ENCODE measurements around the gene ABCA4.

Gene ABCA4

DNA sequence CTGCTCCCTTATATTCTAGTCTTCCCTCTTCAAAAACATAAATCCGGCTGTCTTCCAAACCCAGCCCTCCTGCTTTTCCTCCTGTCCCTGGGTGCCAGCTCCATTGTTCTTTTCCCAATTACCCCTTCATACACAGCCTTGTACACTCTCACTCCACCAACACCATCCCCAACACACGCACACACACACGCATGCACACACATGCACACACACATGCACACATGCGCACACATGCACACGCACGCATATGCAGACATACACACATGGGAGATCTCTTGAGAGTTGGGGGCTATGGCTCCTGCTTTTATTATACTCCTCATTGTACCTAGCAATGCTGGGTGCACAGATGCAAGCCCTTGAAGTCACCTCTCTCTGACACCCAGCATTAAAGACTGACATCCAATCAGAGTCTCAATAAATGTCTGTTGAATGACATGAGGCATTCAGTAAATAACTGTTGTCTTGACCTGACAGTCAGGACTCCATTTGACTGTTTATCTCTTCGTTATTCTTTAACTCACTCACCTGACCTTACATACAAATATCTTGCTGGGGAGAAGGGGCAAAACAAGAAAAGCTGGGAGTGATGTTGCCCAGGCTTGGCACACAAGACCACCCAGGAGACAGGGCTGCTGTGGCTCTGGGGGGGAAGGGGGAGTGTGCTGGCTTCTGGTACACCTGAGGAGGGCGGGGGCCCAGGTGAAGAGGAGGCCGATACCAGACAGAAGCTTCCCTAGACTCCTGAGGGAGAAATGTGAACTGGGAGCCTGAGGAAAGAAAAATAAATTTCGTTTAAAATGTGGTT is 16.0 kb downstream of the ABCA4 start:
- no peak for DNase-seq (ENCODE audit: low read depth in 2 of 2)

- DNase-seq (ENCODE audit: low read depth in 2 of 2): no peak
These were observed 16.7 kb downstream of the ABCA4 start for GRCh38 chr1:94104127-94104684.

GRCh38 chr1:94103608-94104007 is 17.3 kb downstream of the ABCA4 start:
- no peak for DNase-seq (ENCODE audit: low read depth in 2 of 2)

- DNase-seq (ENCODE audit: low read depth in 2 of 2): no peak
These were observed 19.1 kb downstream of the ABCA4 start for GRCh38 chr1:94101613-94102525.

DNA sequence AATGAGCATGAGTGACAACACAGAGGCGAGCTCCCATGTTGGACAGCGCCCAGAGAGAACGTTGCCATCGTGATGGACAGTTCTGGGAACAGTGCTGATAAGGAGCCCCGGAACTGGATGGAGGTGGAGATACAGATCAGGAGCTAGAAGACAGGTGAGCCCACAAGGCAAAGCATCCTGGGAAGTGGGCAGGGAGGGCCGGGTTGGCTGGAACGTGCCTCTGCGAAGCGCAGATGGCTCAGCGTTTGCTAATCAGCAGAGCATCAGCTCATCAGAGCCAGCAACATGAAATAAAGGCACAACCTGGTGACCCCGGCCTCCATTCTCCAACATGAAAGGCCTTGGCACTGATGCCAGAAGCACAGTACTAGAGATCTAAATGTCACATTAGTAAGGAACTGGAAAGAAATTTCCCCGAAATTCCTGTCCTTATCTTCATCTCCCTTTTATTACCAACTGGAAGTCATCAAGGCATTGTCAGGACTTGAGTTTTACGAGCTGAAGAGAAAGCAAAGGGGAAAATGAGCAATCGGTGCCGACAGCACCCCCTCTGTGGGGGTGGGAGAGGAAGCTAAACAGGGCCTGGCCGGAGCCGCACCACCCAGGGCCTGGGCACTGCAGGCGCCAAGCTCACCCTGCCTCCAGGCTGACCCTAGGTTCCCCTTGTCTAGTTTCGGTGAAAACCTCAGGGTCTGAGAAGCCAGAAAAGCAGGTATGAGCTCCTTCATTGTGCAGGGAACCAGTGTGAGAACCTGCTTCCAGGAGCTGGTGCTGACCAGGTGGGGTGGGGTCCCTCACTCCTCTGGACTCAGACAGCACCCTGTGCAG is 19.9 kb downstream of the ABCA4 start:
- no peak for DNase-seq (ENCODE audit: low read depth in 2 of 2)

GRCh38 chr1:94100129-94100784 is 20.7 kb downstream of the ABCA4 start:
- DNase-seq (ENCODE audit: low read depth in 2 of 2): no peak

- DNase-seq (ENCODE audit: low read depth in 2 of 2): no peak
These were observed 21.6 kb downstream of the ABCA4 start for GRCh38 chr1:94099303-94099702.

- DNase-seq (ENCODE audit: low read depth in 2 of 2): no peak
These were observed 22.3 kb downstream of the ABCA4 start for GRCh38 chr1:94098585-94099111.

DNA sequence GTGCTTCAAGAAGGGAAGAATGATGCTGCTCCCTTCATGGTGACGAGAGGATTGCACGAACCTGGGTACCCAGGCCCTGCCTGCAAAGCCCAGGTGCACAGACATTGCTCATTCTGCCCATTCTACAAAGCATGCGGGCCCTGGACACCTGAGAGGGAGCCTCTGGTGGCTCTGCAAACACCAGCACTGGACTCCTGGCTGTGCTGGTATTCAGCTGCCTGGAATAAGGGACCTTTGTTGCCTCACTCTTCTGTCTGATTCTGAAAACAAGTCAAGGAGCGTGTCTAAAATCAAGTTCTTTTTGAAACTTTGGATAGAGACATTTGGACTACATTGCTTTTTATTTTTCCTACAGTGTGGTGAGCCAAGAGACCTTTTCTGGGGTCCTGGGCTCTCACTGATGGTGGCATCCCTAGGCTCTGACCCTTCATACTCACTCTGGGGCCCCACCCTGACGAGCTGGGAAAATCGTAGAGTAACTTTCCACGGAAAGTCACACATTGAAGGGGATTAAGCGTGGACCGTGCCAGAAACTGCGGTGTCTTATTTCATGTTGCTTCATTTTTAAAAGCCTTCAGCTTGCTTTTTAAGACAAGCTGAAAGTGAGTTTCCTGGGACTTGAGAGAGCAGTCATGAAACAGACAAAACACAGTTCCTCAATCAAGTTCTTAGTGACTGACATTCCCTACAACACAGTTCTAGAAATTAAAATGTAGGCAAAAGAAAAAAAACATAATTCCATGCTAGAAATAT is 24.0 kb downstream of the ABCA4 start:
- no peak for DNase-seq (ENCODE audit: low read depth in 2 of 2)

- DNase-seq (ENCODE audit: low read depth in 2 of 2): no peak
These were observed 25.0 kb downstream of the ABCA4 start for GRCh38 chr1:94095744-94096469.

DNA sequence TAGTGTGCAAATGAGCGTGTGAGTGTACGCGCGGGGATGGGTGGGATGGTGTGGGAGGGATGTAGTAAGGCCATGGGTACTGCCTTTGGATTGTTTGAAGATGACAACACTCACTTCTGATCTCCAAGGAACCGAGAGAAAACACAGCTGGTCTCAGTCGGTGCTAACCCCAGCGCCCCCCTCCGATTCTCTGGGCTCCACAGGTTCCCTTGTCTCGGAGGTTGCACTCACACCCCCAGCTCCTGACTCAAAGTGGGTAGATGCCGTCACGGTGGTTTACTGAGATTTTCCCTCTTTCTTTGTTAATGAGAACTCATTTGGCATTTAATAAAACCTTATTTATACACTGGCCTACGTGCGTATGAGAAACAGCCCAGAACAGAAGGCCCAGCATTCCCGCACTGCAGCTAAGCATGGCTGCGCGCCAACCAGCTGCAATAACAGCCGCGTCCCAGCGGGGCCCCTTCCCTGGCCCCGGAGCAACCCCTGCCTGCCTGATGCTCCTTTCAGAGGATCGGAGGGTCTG is 25.8 kb downstream of the ABCA4 start:
- DNase-seq (ENCODE audit: low read depth in 2 of 2): no peak

- DNase-seq (ENCODE audit: low read depth in 2 of 2): no peak
These were observed 26.4 kb downstream of the ABCA4 start for GRCh38 chr1:94094469-94095111.

DNA sequence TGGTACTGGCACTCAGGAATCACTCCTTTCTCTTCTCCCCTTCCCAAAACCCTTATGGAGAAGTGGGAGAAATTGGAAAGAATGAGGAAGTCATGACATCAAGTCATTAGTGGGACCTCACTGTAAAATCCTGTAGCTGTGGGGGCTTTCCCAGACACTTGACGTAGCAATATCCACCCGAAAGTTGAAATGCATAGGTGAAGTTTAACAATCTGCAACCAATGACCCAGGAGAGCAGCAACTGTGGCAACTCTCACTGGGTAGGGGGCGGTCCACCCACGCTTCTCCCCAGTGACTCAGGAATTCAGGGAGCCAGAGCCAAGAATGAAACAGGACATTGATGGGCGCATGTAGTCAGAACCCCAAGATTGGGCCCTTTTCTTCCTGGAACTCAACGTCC is 27.0 kb downstream of the ABCA4 start:
- DNase-seq (ENCODE audit: low read depth in 2 of 2): no peak

GRCh38 chr1:94093396-94093795 is 27.6 kb downstream of the ABCA4 start:
- DNase-seq (ENCODE audit: low read depth in 2 of 2): no peak

DNA sequence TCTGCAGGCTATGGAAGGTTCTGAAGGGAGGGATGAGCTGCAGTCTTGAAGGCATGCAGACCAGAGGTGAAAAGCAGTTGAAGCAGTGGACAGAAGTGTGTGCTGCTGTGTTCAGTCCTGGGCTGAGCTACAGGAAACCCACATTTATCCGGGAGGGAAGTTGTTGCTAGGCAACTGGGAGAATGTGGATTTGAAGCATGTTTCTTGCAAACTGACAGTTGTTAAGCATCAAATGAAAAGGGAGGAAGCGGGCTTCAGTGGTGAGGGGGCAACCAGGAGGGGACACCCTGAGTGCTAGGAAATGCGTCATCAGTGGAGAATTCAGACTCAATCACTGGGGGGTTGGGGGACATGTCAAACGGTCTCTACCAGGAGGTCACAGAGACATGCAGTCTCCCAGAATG is 28.7 kb downstream of the ABCA4 start:
- no peak for DNase-seq (ENCODE audit: low read depth in 2 of 2)

- DNase-seq (ENCODE audit: low read depth in 2 of 2): no peak
These were observed 30.2 kb downstream of the ABCA4 start for GRCh38 chr1:94090761-94091160.

GRCh38 chr1:94087193-94087592 is 33.8 kb downstream of the ABCA4 start:
- no peak for DNase-seq (ENCODE audit: low read depth in 2 of 2)

DNA sequence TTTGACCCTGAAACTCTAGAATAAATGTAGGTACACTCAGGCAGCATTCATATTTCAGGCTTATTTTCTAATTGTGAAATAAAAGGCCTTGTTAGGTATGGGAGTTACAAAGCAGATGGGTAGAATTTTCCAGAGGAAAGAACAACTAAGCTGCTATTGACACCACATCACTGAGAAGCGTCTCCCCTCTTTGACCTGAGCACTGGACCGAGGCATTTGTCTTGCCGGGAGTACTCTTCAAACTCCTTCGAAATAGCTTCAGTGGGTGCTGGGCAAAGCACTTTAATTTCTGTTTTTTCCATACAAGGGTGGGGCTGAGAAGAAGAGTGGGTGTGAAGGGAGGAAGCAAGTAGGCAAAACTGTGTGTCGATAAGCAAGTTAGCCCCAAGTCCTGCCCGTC is 36.4 kb downstream of the ABCA4 start:
- DNase-seq (ENCODE audit: low read depth in 2 of 2): no peak

GRCh38 chr1:94084085-94084484 is 36.9 kb downstream of the ABCA4 start:
- no peak for DNase-seq (ENCODE audit: low read depth in 2 of 2)
